GM13976 (cell line): Measurements from ENCODE around the gene CSTPP1.

ENCODE experiments used
- DNase-seq: peaks from one replicate; pipeline ENCODE4 v3.0.0; 2012; ENCODE audit warnings: low spot score
- CTCF ChIP-seq: IDR thresholded peaks from 2 replicates; pipeline ENCODE4 v1.5.1; 2012; ENCODE audit warnings: borderline replicate concordance, mild to moderate bottlenecking; ENCODE audit not compliant: insufficient read depth; ENCODE audit errors: extremely low read depth, missing control alignments, control extremely low read depth
- in situ Hi-C: fragments of 300-500 bp; cut with MboI; formaldehyde crosslinking; loops from one replicate; pipeline ENCODE4 v1.12.0; 2022; ENCODE audit warnings: low sequenced_read_pairs, mixed read lengths, inconsistent platforms; ENCODE audit not compliant: unreplicated experiment

Gene CSTPP1

GRCh38 chr11:46936138-46937110 lies at the start of gene CSTPP1:
Gene CSTPP1 (plus strand): TSS chr11:46936761. CDS start chr11:46936806, 45 bp downstream.
- no peak for TF ChIP-seq CTCF
- peak; percentile 99 for DNase-seq
- in situ Hi-C loops: no loop called here

- no peak for TF ChIP-seq CTCF
- in situ Hi-C loops: no loop called here
- no peak for DNase-seq
Measured at GRCh38 chr11:46888636-46889035, 47.9 kb upstream of the CSTPP1 start.

- no peak for DNase-seq
- no peak for TF ChIP-seq CTCF
- in situ Hi-C loops: no loop called here
Measured at GRCh38 chr11:46889251-46889650, 47.3 kb upstream of the CSTPP1 start.

- in situ Hi-C loops: no loop called here
- peak; percentile 84 for DNase-seq
- TF ChIP-seq CTCF: peak; percentile 65
Measured at GRCh38 chr11:46889689-46890475, 46.7 kb upstream of the CSTPP1 start.

GRCh38 chr11:46890665-46891064 lies 45.9 kb upstream of the CSTPP1 start:
- in situ Hi-C loops: no loop called here
- no peak for TF ChIP-seq CTCF
- DNase-seq: no peak

GRCh38 chr11:46892109-46892508 lies 44.5 kb upstream of the CSTPP1 start:
- no peak for DNase-seq
- in situ Hi-C loops: no loop called here
- TF ChIP-seq CTCF: no peak
